CD14-positive monocyte (primary cell): ENCODE measurements around the gene CRTC2. TPM values are rescaled to one million over a fixed set of nuclear protein-coding genes. Genes with fewer than 3 reads are reported as not detected.

Source experiments
- DNase-seq, 3 donors: peaks; one replicate each; pipeline ENCODE4 v3.0.0-alpha.2; 2011 to 2022
- H2AFZ ChIP-seq: 2 replicates; pipeline ENCODE4 v1.6.0; 2012; ENCODE audit warnings: mild to moderate bottlenecking, low read depth, low read length, inconsistent platforms; ENCODE audit not compliant: insufficient read depth, poor library complexity, severe bottlenecking
- H3K27ac ChIP-seq, 2 donors: 1 replicate in 1 of 2; 2 replicates in 1 of 2; pipeline ENCODE4 v1.5.1; 2012 to 2013; ENCODE audit warnings: low read length in 2 of 2, control low read depth in 1 of 2, inconsistent platforms in 1 of 2, low read depth in 1 of 2, mild to moderate bottlenecking in 1 of 2
- H3K27me3 ChIP-seq, 2 donors: one replicate each; pipeline versions ENCODE4 v1.6.0 to v1.6.1; 2011 to 2013; ENCODE audit warnings: low read length in 2 of 2; ENCODE audit not compliant: control insufficient read depth in 2 of 2, insufficient read depth in 2 of 2
- H3K36me3 ChIP-seq, 2 donors: replicated peaks in 1 of 2; 1 replicate in 1 of 2; 2 replicates in 1 of 2; pipeline versions ENCODE4 v1.5.1 to v1.6.1; 2012 to 2013; ENCODE audit warnings: low read length in 2 of 2, control low read depth in 1 of 2, inconsistent platforms in 1 of 2, mild to moderate bottlenecking in 1 of 2; ENCODE audit not compliant: insufficient read depth in 2 of 2, control insufficient read depth in 1 of 2
- H3K4me1 ChIP-seq, 2 donors: 1 replicate in 1 of 2; 2 replicates in 1 of 2; pipeline versions ENCODE4 v1.5.1 to v1.6.1; 2012 to 2013; ENCODE audit warnings: low read length in 2 of 2, control low read depth in 1 of 2, inconsistent platforms in 1 of 2, mild to moderate bottlenecking in 1 of 2, moderate library complexity in 1 of 2; ENCODE audit not compliant: insufficient read depth in 2 of 2, control insufficient read depth in 1 of 2
- H3K4me2 ChIP-seq: replicated peaks from 2 replicates; pipeline ENCODE3; 2012; ENCODE audit warnings: low read length, moderate library complexity, mild to moderate bottlenecking; ENCODE audit not compliant: poor library complexity, severe bottlenecking; ENCODE audit errors: extremely low read depth
- H3K4me3 ChIP-seq, 3 experiments: fragments of 200-600 bp in 1 of 3; sonication (generic) in 1 of 3; replicated peaks in 1 of 3; 1 replicate in 2 of 3; 2 replicates in 1 of 3; pipeline ENCODE4 v1.5.1; 2011 to 2013; ENCODE audit warnings: low read length in 3 of 3, mild to moderate bottlenecking in 3 of 3, control low read depth in 2 of 3, low read depth in 2 of 3, inconsistent platforms in 1 of 3, moderate library complexity in 1 of 3
- H3K79me2 ChIP-seq: 2 replicates; pipeline ENCODE4 v1.6.0; 2012; ENCODE audit warnings: mild to moderate bottlenecking, control low read depth, inconsistent platforms, low read length, moderate library complexity; ENCODE audit not compliant: insufficient read depth
- H3K9ac ChIP-seq: 2 replicates; pipeline ENCODE4 v1.6.0; 2017; ENCODE audit warnings: low read length, mild to moderate bottlenecking; ENCODE audit not compliant: insufficient read depth, poor library complexity, severe bottlenecking
- H3K9me3 ChIP-seq, 2 donors: replicated peaks in 1 of 2; 1 replicate in 1 of 2; 2 replicates in 1 of 2; pipeline versions ENCODE4 v1.5.1 to v1.6.1; 2012 to 2013; ENCODE audit warnings: low read length in 2 of 2, control low read depth in 1 of 2; ENCODE audit not compliant: control insufficient read depth in 1 of 2, insufficient read depth in 1 of 2
- H4K20me1 ChIP-seq: 2 replicates; pipeline ENCODE4 v1.6.0; 2012; ENCODE audit warnings: mild to moderate bottlenecking, low read length, control low read depth, moderate library complexity; ENCODE audit not compliant: insufficient read depth
- H3K27ac Mint-ChIP-seq, 7 donors: one replicate each; pipeline ENCODE4 v1.8.0; 2020; ENCODE audit warnings: mild to moderate bottlenecking in 7 of 7, mixed read lengths in 7 of 7, moderate library complexity in 6 of 7, inconsistent platforms in 2 of 7
- H3K27me3 Mint-ChIP-seq, 3 donors: one replicate each; pipeline ENCODE4 v1.8.0; 2021 to 2022; ENCODE audit warnings: low read depth in 3 of 3, mild to moderate bottlenecking in 3 of 3, mixed read lengths in 3 of 3, moderate library complexity in 3 of 3, inconsistent platforms in 1 of 3
- H3K36me3 Mint-ChIP-seq, 2 donors: one replicate each; pipeline ENCODE4 v1.8.0; 2020; ENCODE audit warnings: mixed read lengths in 2 of 2, inconsistent platforms in 1 of 2, mild to moderate bottlenecking in 1 of 2
- H3K4me1 Mint-ChIP-seq: one replicate; pipeline ENCODE4 v1.8.0; 2020; ENCODE audit warnings: mild to moderate bottlenecking, mixed read lengths
- H3K4me3 Mint-ChIP-seq, 2 donors: one replicate each; pipeline ENCODE4 v1.8.0; 2020; ENCODE audit warnings: mild to moderate bottlenecking in 2 of 2, mixed read lengths in 2 of 2, moderate library complexity in 1 of 2
- H3K9me3 Mint-ChIP-seq, 7 donors: one replicate each; pipeline ENCODE4 v1.8.0; 2020 to 2022; ENCODE audit warnings: mixed read lengths in 7 of 7, mild to moderate bottlenecking in 6 of 7, moderate library complexity in 6 of 7, inconsistent platforms in 2 of 7
- CTCF ChIP-seq: fragments of 200-600 bp; IDR thresholded peaks from one replicate; pipeline ENCODE4 v1.8.0; 2022; ENCODE audit warnings: antibody characterized with exemption, mild to moderate bottlenecking
- WGBS: methylation state at CpG from one replicate; pipeline ENCODE4 v1.1.5; 2013; ENCODE audit warnings: missing lambda C conversion rate; ENCODE audit not compliant: insufficient coverage; 5-methylcytosine and 5-hydroxymethylcytosine counted together
- intact Hi-C, 2 donors: fragments of 100-400 bp; cut with micrococcal nuclease; formaldehyde crosslinking; loops; one replicate each; pipeline versions ENCODE4 v1.15.0 to v1.15.1; 2023
- polyA plus RNA-seq, 3 donors: library from polyadenylated mRNA; depleted of rRNA in 1 of 3; unstranded in 2 of 3; stranded (reverse) in 1 of 3; fragments of 300-500 nt in 2 of 3; fragments of >200 nt in 1 of 3; fragmentation: Illumina TruSeq in 2 of 3; gene quantifications; 1 replicate in 2 of 3; 2 replicates in 1 of 3; pipeline ENCODE4 v1.2.3, GENCODE V29; 2012 to 2021

The CRTC2 gene
- polyA plus RNA-seq, 3 donors, result 13.7 to 86.0 (median 21.2) TPM

- Mint-ChIP-seq H3K27ac (peak overlapping the region in 1 of 7 donors; percentile 46), H3K4me3 (no peak overlapping the region), H3K27me3 (peaks cover under 1 to 6% (median 2%) of the 10 kb centered on the region in 3 donors), H3K4me1 (peaks cover 48% of the 10 kb centered on the region), H3K36me3 (peaks cover 25 to 33% of the 10 kb centered on the region in 2 donors), H3K9me3 (no peaks in the 10 kb centered on the region)
- Histone ChIP-seq H4K20me1 (peaks cover 6% of the 10 kb centered on the region), H3K36me3 (peaks cover 23 to 31% of the 10 kb centered on the region in 2 donors), H3K4me2 (no peak overlapping the region), H3K27me3 (no peaks in the 10 kb centered on the region), H3K4me1 (peaks cover 20 to 33% of the 10 kb centered on the region in 2 donors), H3K79me2 (peaks cover 28% of the 10 kb centered on the region), H3K27ac (no peak overlapping the region), H3K9ac (no peak overlapping the region), H2AFZ (no peak overlapping the region), H3K4me3 (no peak overlapping the region), H3K9me3 (no peaks in the 10 kb centered on the region)
- intact Hi-C loops, result no loop called here
- 90% methylated on average over 3 of the region's 3 CpGs for WGBS
- no peak for DNase-seq
- no peak for TF ChIP-seq CTCF
These were observed 14.7 kb upstream of the CRTC2 start for GRCh38 chr1:153973071-153973470.

- intact Hi-C loops, result no loop called here
- Mint-ChIP-seq H3K27me3 (peaks cover 2 to 4% (median 2%) of the 10 kb centered on the region in 3 donors), H3K4me1 (peaks cover 56% of the 10 kb centered on the region), H3K36me3 (peaks cover 18 to 23% of the 10 kb centered on the region in 2 donors), H3K4me3 (no peak overlapping the region), H3K27ac (no peak overlapping the region), H3K9me3 (no peaks in the 10 kb centered on the region)
- peaks cover 24 to 35% of the 10 kb centered on the region in 2 donors for H3K4me1 ChIP-seq
- peaks cover under 1% of the 10 kb centered on the region for H4K20me1 ChIP-seq
- peaks cover 22% of the 10 kb centered on the region for H3K79me2 ChIP-seq
- no peak overlapping the region for H3K4me2 ChIP-seq
- no peak overlapping the region for H2AFZ ChIP-seq
- no peak for DNase-seq
- H3K27ac ChIP-seq, result no peak overlapping the region
- H3K9ac ChIP-seq, result no peak overlapping the region
- peaks cover 17 to 25% of the 10 kb centered on the region in 2 donors for H3K36me3 ChIP-seq
- WGBS, result no CpG with 5 or more reads among the region's 2 CpGs
- H3K4me3 ChIP-seq, result no peak overlapping the region
- no peaks in the 10 kb centered on the region for H3K9me3 ChIP-seq
- no peak for TF ChIP-seq CTCF
- no peaks in the 10 kb centered on the region for H3K27me3 ChIP-seq
These were observed 11.9 kb upstream of the CRTC2 start for GRCh38 chr1:153970346-153970745.
